Adrenal gland (tissue), 12 donors: ENCODE data around the gene MGAT5. TPM values are rescaled to one million over a fixed set of nuclear protein-coding genes. Genes with fewer than 3 reads are reported as not detected.

Experiments used
- DNase-seq, 7 donors: peaks; one replicate each; pipeline ENCODE4 v3.0.0-alpha.2; 2019 to 2020
- H3K27ac ChIP-seq, 5 donors: fragments of 200-600 bp; sonication (generic) in 4 of 5; 1 replicate in 3 of 5; 2 replicates in 2 of 5; pipeline versions ENCODE4 v1.5.1 to v1.8.0; 2016 to 2020; ENCODE audit warnings: mild to moderate bottlenecking in 1 of 5
- H3K27me3 ChIP-seq: fragments of 200-600 bp; 2 replicates; pipeline ENCODE4 v1.8.0; 2021
- H3K36me3 ChIP-seq, 2 donors: fragments of 200-600 bp; replicated peaks in 1 of 2; 1 replicate in 1 of 2; 2 replicates in 1 of 2; pipeline versions ENCODE4 v1.5.1 to v1.8.0; 2018 to 2022
- H3K4me1 ChIP-seq, 2 donors: fragments of 200-600 bp; replicated peaks in 1 of 2; 1 replicate in 1 of 2; 2 replicates in 1 of 2; pipeline versions ENCODE4 v1.5.1 to v1.8.0; 2018 to 2021
- H3K4me3 ChIP-seq, 4 donors: fragments of 200-600 bp; sonication (generic) in 3 of 4; one replicate each; pipeline ENCODE4 v1.5.1; 2016 to 2018
- H3K9me3 ChIP-seq, 3 donors: fragments of 200-600 bp; sonication (generic) in 1 of 3; replicated peaks in 1 of 3; 1 replicate in 2 of 3; 2 replicates in 1 of 3; pipeline versions ENCODE4 v1.5.1 to v1.8.0; 2016 to 2021
- CTCF ChIP-seq, 6 experiments: fragments of 450-650 bp in 4 of 6; fragments of 200-600 bp in 2 of 6; sonication (generic) in 1 of 6; IDR thresholded peaks; 1 replicate in 5 of 6; 2 replicates in 1 of 6; pipeline versions ENCODE4 v1.5.1 to v1.8.0; 2016 to 2021; ENCODE audit warnings: antibody characterized with exemption in 6 of 6, mild to moderate bottlenecking in 2 of 6, moderate library complexity in 1 of 6
- POLR2A ChIP-seq, 2 donors: fragments of 450-650 bp; IDR thresholded peaks; one replicate each; pipeline ENCODE4 v1.6.1; 2017; ENCODE audit warnings: antibody characterized with exemption in 2 of 2, mild to moderate bottlenecking in 2 of 2, moderate library complexity in 1 of 2
- WGBS, 4 donors: extraction: QIAGEN DNeasy Blood & Tissue Kit in 2 of 4; methylation state at CpG; one replicate each; pipeline versions ENCODE4 v1.1.5 to v1.1.7; 2013 to 2017; 5-methylcytosine and 5-hydroxymethylcytosine counted together
- intact Hi-C, 2 donors: fragments of 100-400 bp; cut with DNase I; formaldehyde crosslinking; loops; one replicate each; pipeline versions ENCODE4 v1.14.1 to v1.15.0; 2022 to 2023
- polyA plus RNA-seq, 3 donors: library from polyadenylated mRNA; stranded (reverse); fragments of 200-250 nt in 2 of 3; fragments of 350-450 nt in 1 of 3; fragmentation: Illumina TruSeq in 1 of 3; extraction: RNeasy Lipid Tissue Mini Kit (QIAGEN cat#74804) in 1 of 3; gene quantifications; one replicate each; pipeline ENCODE4 v1.2.3, GENCODE V29; 2013 to 2014
- total RNA-seq, 9 donors: library from RNA; depleted of rRNA in 4 of 9; stranded (reverse); fragments of >200 nt in 4 of 9; fragments of 120-200 nt in 1 of 9; fragmentation: NEBNext Ultra II Directional in 1 of 9; extraction: Animal tissue kit (Norgen Biotek cat#: 25700) in 1 of 9; gene quantifications; one replicate each; pipeline versions ENCODE4 v1.1.0 to v1.2.4, GENCODE V29; 2013 to 2023
- donor health status: healthy with polysubstance abuse.
- donor health status: Bipolar disorder and iron deficiency.
- donor health status: DM: yes; HTN: yes; CAD: no.
- donor health status: DM: no; HTN: no; CAD: no.
- donor health status: DM: no; HTN: no; CAD: no.
- donor health status: DM: yes; HTN: yes; CAD: no.

Gene MGAT5
- total and polyA plus RNA-seq, 12 donors = 2.9 to 74.6 (median 41.1) TPM

GRCh38 chr2:134256956-134257355 is 3.1 kb downstream of the MGAT5 start:
- no peak for DNase-seq
- Histone ChIP-seq H3K27me3 (no peaks in the 10 kb centered on the region), H3K4me1 (peaks cover 0 to 32% of the 10 kb centered on the region in 2 donors), H3K36me3 (no peaks in the 10 kb centered on the region), H3K4me3 (no peak overlapping the region), H3K27ac (no peak overlapping the region), H3K9me3 (no peaks in the 10 kb centered on the region)
- no peak for TF ChIP-seq CTCF (IDR thresholded peaks at IDR 0.05)
- TF ChIP-seq POLR2A (IDR thresholded peaks at IDR 0.05) = no peak
- intact Hi-C loops = loop anchor here in 1 of 2 donors (10.0 kb wide), 1 partner anchor 148 kb away; no protein-coding TSS in a partner anchor
- WGBS, 4 donors = 90 to 98% (median 93%) methylated on average over 2 of the region's 2 CpGs

GRCh38 chr2:134257509-134257908 is 3.6 kb downstream of the MGAT5 start:
- Histone ChIP-seq H3K4me1 (peaks cover 0 to 34% of the 10 kb centered on the region in 2 donors), H3K9me3 (no peaks in the 10 kb centered on the region), H3K27ac (no peak overlapping the region), H3K36me3 (no peaks in the 10 kb centered on the region), H3K27me3 (no peaks in the 10 kb centered on the region), H3K4me3 (no peak overlapping the region)
- no peak for DNase-seq
- no peak for TF ChIP-seq POLR2A (IDR thresholded peaks at IDR 0.05)
- intact Hi-C loops = loop anchor here in 1 of 2 donors (10.0 kb wide), 1 partner anchor 147 kb away; no protein-coding TSS in a partner anchor

GRCh38 chr2:134257965-134258683 is 4.3 kb downstream of the MGAT5 start:
- intact Hi-C loops = loop anchor here in 1 of 2 donors (10.0 kb wide), 1 partner anchor 147 kb away; no protein-coding TSS in a partner anchor
- DNase-seq = no peak
- H3K27ac ChIP-seq = no peak overlapping the region
- no peaks in the 10 kb centered on the region for H3K27me3 ChIP-seq
- WGBS, 4 donors = 94 to 95% (median 95%) methylated on average over 7 of the region's 7 CpGs
- H3K4me3 ChIP-seq = no peak overlapping the region
- no peak for TF ChIP-seq POLR2A (IDR thresholded peaks at IDR 0.05)
- TF ChIP-seq CTCF (IDR thresholded peaks at IDR 0.05) = no peak
- H3K9me3 ChIP-seq = no peaks in the 10 kb centered on the region
- no peaks in the 10 kb centered on the region for H3K36me3 ChIP-seq
- peaks cover 0 to 34% of the 10 kb centered on the region in 2 donors for H3K4me1 ChIP-seq

- no peak for DNase-seq
- intact Hi-C loops = loop anchor here in 1 of 2 donors (10.0 kb wide), 1 partner anchor 146 kb away; no protein-coding TSS in a partner anchor
- no peaks in the 10 kb centered on the region for H3K9me3 ChIP-seq
- no peak overlapping the region for H3K27ac ChIP-seq
- no peaks in the 10 kb centered on the region for H3K27me3 ChIP-seq
- TF ChIP-seq POLR2A (IDR thresholded peaks at IDR 0.05) = no peak
- no peak for TF ChIP-seq CTCF (IDR thresholded peaks at IDR 0.05)
- no peak overlapping the region for H3K4me3 ChIP-seq
- H3K4me1 ChIP-seq = peaks cover 0 to 35% of the 10 kb centered on the region in 2 donors
- no peaks in the 10 kb centered on the region for H3K36me3 ChIP-seq
- 67 to 90% (median 77%) methylated on average over 6 to 7 of the region's 7 CpGs for WGBS, 4 donors
Observed at GRCh38 chr2:134258684-134259388, 5.0 kb downstream of the MGAT5 start.
